Measurements from ENCODE around the gene ASTN1.

DNA sequence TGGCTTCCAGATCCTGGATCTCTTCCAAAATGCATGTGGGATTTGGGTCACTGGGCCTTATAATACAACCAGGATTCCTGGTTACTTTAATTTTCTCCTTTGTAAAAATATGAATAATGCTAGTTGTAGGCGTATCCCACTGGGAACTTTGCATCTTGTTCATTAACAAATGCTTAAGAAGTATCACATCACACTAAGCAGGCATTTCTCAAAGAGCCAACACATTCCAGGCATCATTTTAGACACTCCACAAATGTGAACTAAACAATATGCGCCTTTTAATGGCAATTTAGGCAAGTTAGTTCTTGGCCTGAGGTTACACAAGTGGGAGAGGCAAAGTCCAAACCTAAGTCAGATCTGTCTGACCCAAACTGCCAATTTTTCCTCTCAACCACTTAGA, 22.1 kb upstream of the ASTN1 start:
- TF ChIP-seq, protein P1, sequence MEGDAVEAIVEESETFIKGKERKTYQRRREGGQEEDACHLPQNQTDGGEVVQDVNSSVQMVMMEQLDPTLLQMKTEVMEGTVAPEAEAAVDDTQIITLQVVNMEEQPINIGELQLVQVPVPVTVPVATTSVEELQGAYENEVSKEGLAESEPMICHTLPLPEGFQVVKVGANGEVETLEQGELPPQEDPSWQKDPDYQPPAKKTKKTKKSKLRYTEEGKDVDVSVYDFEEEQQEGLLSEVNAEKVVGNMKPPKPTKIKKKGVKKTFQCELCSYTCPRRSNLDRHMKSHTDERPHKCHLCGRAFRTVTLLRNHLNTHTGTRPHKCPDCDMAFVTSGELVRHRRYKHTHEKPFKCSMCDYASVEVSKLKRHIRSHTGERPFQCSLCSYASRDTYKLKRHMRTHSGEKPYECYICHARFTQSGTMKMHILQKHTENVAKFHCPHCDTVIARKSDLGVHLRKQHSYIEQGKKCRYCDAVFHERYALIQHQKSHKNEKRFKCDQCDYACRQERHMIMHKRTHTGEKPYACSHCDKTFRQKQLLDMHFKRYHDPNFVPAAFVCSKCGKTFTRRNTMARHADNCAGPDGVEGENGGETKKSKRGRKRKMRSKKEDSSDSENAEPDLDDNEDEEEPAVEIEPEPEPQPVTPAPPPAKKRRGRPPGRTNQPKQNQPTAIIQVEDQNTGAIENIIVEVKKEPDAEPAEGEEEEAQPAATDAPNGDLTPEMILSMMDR (IDR thresholded peaks at IDR 0.05) = no peak
- no peak for TF ChIP-seq POLR2AphosphoS5 (IDR thresholded peaks at IDR 0.05)
- no peak for TF ChIP-seq POLR2A (IDR thresholded peaks at IDR 0.05)

Measured in gastroesophageal sphincter (tissue), 3 donors.